ENCODE data around the gene TRA2A.
"Not testable (repeated sequence)": the region's sequence is repeated elsewhere in the genome, so short reads cannot be mapped to it uniquely, and the experiment has no call there.

TRA2A gene

GRCh38 chr7:23494009-23494408 lies 37.8 kb downstream of the TRA2A start:
- no peak for DNase-seq (ENCODE audit: low read depth, low spot score)

- DNase-seq (ENCODE audit: low read depth, low spot score) = no peak
Observed at GRCh38 chr7:23491502-23491901, 40.3 kb downstream of the TRA2A start.

GRCh38 chr7:23490357-23491135 lies 41.2 kb downstream of the TRA2A start:
- DNase-seq (ENCODE audit: low read depth, low spot score) = no peak

GRCh38 chr7:23488714-23489113 lies 43.1 kb downstream of the TRA2A start:
- DNase-seq (ENCODE audit: low read depth, low spot score) = not testable (repeated sequence)

GRCh38 chr7:23487670-23488069 lies 44.1 kb downstream of the TRA2A start:
- DNase-seq (ENCODE audit: low read depth, low spot score) = no peak

- DNase-seq (ENCODE audit: low read depth, low spot score) = no peak
Observed at GRCh38 chr7:23486002-23486773, 45.6 kb downstream of the TRA2A start.

GRCh38 chr7:23482686-23483085 lies 49.1 kb downstream of the TRA2A start:
- DNase-seq (ENCODE audit: low read depth, low spot score) = no peak

GRCh38 chr7:23477962-23478866 lies 53.6 kb downstream of the TRA2A start:
- no peak for DNase-seq (ENCODE audit: low read depth, low spot score)

- no peak for DNase-seq (ENCODE audit: low read depth, low spot score)
Observed at GRCh38 chr7:23477157-23477499, 54.7 kb downstream of the TRA2A start.

GRCh38 chr7:23476286-23477156 lies 55.3 kb downstream of the TRA2A start:
- no peak for DNase-seq (ENCODE audit: low read depth, low spot score)

- no peak for DNase-seq (ENCODE audit: low read depth, low spot score)
Observed at GRCh38 chr7:23475576-23475839, 56.3 kb downstream of the TRA2A start.

GRCh38 chr7:23474829-23475575 lies 56.8 kb downstream of the TRA2A start:
- DNase-seq (ENCODE audit: low read depth, low spot score) = no peak

GRCh38 chr7:23474094-23474828 lies 57.5 kb downstream of the TRA2A start:
- DNase-seq (ENCODE audit: low read depth, low spot score) = peak; percentile 88

GRCh38 chr7:23473844-23474093 lies 58.0 kb downstream of the TRA2A start:
- DNase-seq (ENCODE audit: low read depth, low spot score) = no peak

GRCh38 chr7:23472956-23473843 lies 58.6 kb downstream of the TRA2A start:
- DNase-seq (ENCODE audit: low read depth, low spot score) = no peak

- DNase-seq (ENCODE audit: low read depth, low spot score) = no peak
Observed at GRCh38 chr7:23472556-23472955, 59.2 kb downstream of the TRA2A start.

- DNase-seq (ENCODE audit: low read depth, low spot score) = no peak
Observed at GRCh38 chr7:23472046-23472445, 59.7 kb downstream of the TRA2A start.

- DNase-seq (ENCODE audit: low read depth, low spot score) = no peak
Observed at GRCh38 chr7:23471106-23471859, 60.5 kb downstream of the TRA2A start.
